ENCODE data around the gene TERB1.

The TERB1 gene

GRCh38 chr16:66752958-66753357 is 48.4 kb downstream of the TERB1 start:
- Histone ChIP-seq H3K27me3 (ENCODE audit: insufficient read depth, low read depth) (no peaks in the 10 kb centered on the region), H3K9ac (no peak overlapping the region), H2AFZ (ENCODE audit: low read depth) (no peak overlapping the region), H3K79me2 (ENCODE audit: insufficient read depth, low read depth) (peaks cover 32% of the 10 kb centered on the region), H3K4me1 (ENCODE audit: low read depth, poor library complexity, severe bottlenecking) (peaks cover 31% of the 10 kb centered on the region), H3K4me2 (no peak overlapping the region), H4K20me1 (ENCODE audit: insufficient read depth) (peaks cover 5% of the 10 kb centered on the region; the same call in 1 of the 2 replicates), H3K27ac (no peak overlapping the region), H3K4me3 (IDR thresholded peaks at IDR 0.05; ENCODE audit: insufficient read depth, low read depth, low read length) (no peak overlapping the region), H3K36me3 (ENCODE audit: insufficient read depth) (no peaks in the 10 kb centered on the region; the same call in 1 of the 2 replicates)
- TF ChIP-seq CTCF (conservative IDR thresholded peaks at IDR 0.05; ENCODE audit: low read depth, low read length): no peak

- Histone ChIP-seq H3K4me2 (peak overlapping the region; percentile 90), H3K9ac (no peak overlapping the region), H3K36me3 (ENCODE audit: insufficient read depth) (no peaks in the 10 kb centered on the region; the same call in 1 of the 2 replicates), H3K27ac (no peak overlapping the region), H4K20me1 (ENCODE audit: insufficient read depth) (peaks cover 5% of the 10 kb centered on the region; the same call in 1 of the 2 replicates), H3K4me3 (IDR thresholded peaks at IDR 0.05; ENCODE audit: insufficient read depth, low read depth, low read length) (no peak overlapping the region), H2AFZ (ENCODE audit: low read depth) (peak overlapping the region; percentile 98), H3K4me1 (ENCODE audit: low read depth, poor library complexity, severe bottlenecking) (peaks cover 37% of the 10 kb centered on the region), H3K79me2 (ENCODE audit: insufficient read depth, low read depth) (peaks cover 32% of the 10 kb centered on the region), H3K27me3 (ENCODE audit: insufficient read depth, low read depth) (no peaks in the 10 kb centered on the region)
- no peak for TF ChIP-seq CTCF (conservative IDR thresholded peaks at IDR 0.05; ENCODE audit: low read depth, low read length)
Measured at GRCh38 chr16:66752379-66752778, 49.0 kb downstream of the TERB1 start.

GRCh38 chr16:66751992-66752322 is 49.4 kb downstream of the TERB1 start:
- peak; percentile 62 for TF ChIP-seq CTCF (conservative IDR thresholded peaks at IDR 0.05; ENCODE audit: low read depth, low read length)

GRCh38 chr16:66751303-66751991 is 49.9 kb downstream of the TERB1 start, which contains the start of gene DYNC1LI2:
TSS of gene DYNC1LI2 (minus strand) at chr16:66751609. CDS start at chr16:66751591, 18 bp downstream.
- Histone ChIP-seq H3K27me3 (ENCODE audit: insufficient read depth, low read depth) (no peaks in the 10 kb centered on the region), H2AFZ (ENCODE audit: low read depth) (peak within 1 kb of the TSS; percentile 98), H3K4me1 (ENCODE audit: low read depth, poor library complexity, severe bottlenecking) (peaks cover 47% of the 10 kb centered on the region), H3K79me2 (ENCODE audit: insufficient read depth, low read depth) (peaks cover 32% of the 10 kb centered on the region), H4K20me1 (ENCODE audit: insufficient read depth) (peaks cover 5% of the 10 kb centered on the region; the same call in 1 of the 2 replicates), H3K9ac (peak within 1 kb of the TSS; percentile 70; the same call in 1 of the 2 replicates), H3K36me3 (ENCODE audit: insufficient read depth) (no peaks in the 10 kb centered on the region; the same call in 1 of the 2 replicates), H3K4me2 (peak within 1 kb of the TSS; percentile 90), H3K4me3 (IDR thresholded peaks at IDR 0.05; ENCODE audit: insufficient read depth, low read depth, low read length) (no peak within 1 kb of the TSS), H3K27ac (peak within 1 kb of the TSS; percentile 55)
- no peak for TF ChIP-seq CTCF (conservative IDR thresholded peaks at IDR 0.05; ENCODE audit: low read depth, low read length)

More at GRCh38 chr16:66751992-66752322, 49.4 kb downstream of the TERB1 start:
- H3K4me3 ChIP-seq (IDR thresholded peaks at IDR 0.05; ENCODE audit: insufficient read depth, low read depth, low read length): no peak overlapping the region
- H3K27me3 ChIP-seq (ENCODE audit: insufficient read depth, low read depth): no peaks in the 10 kb centered on the region
- no peak overlapping the region for H3K27ac ChIP-seq
- H2AFZ ChIP-seq (ENCODE audit: low read depth): peak overlapping the region; percentile 98
- H3K4me1 ChIP-seq (ENCODE audit: low read depth, poor library complexity, severe bottlenecking): peaks cover 41% of the 10 kb centered on the region
- peak overlapping the region; percentile 90 for H3K4me2 ChIP-seq
- H3K9ac ChIP-seq: peak overlapping the region; percentile 70; the same call in 1 of the 2 replicates
- H4K20me1 ChIP-seq (ENCODE audit: insufficient read depth): peaks cover 5% of the 10 kb centered on the region; the same call in 1 of the 2 replicates
- H3K36me3 ChIP-seq (ENCODE audit: insufficient read depth): no peaks in the 10 kb centered on the region; the same call in 1 of the 2 replicates
- peaks cover 32% of the 10 kb centered on the region for H3K79me2 ChIP-seq (ENCODE audit: insufficient read depth, low read depth)

Measured in KMS-11 (cell line).